HG03432 (cell line): ENCODE results near the gene FUZ.
A peak's percentile ranks its signal among the peaks of the same experiment; 100 is the strongest.

Experiments used
- ATAC-seq: cut with Tn5 transposase; IDR thresholded peaks from one replicate; pipeline ENCODE4 v1.9.1; 2021; ENCODE audit warnings: mild to moderate bottlenecking, moderate library complexity; ENCODE audit not compliant: unreplicated experiment

Gene FUZ

GRCh38 chr19:49851456-49852259, 38.6 kb upstream of the FUZ start:
- ATAC-seq, result no peak

- ATAC-seq, result peak; percentile 79
These were observed 37.6 kb upstream of the FUZ start, which contains the start of gene PTOV1 for GRCh38 chr19:49850487-49851342. PTOV1 (plus strand) TSS chr19:49851159.

DNA sequence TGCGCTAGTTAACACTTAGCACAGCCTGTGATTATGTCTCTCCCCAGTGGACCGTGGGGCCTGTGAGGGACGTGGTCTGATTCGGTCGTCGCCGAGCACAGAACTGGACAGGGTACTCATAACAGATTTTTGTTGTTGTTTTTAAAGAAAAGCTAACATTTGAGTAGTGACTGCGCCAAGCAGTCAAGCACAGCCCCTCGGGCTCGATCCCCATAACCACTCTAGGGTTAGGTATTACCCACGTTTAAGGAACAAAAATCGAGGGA, 37.1 kb upstream of the FUZ start:
- no peak for ATAC-seq

DNA sequence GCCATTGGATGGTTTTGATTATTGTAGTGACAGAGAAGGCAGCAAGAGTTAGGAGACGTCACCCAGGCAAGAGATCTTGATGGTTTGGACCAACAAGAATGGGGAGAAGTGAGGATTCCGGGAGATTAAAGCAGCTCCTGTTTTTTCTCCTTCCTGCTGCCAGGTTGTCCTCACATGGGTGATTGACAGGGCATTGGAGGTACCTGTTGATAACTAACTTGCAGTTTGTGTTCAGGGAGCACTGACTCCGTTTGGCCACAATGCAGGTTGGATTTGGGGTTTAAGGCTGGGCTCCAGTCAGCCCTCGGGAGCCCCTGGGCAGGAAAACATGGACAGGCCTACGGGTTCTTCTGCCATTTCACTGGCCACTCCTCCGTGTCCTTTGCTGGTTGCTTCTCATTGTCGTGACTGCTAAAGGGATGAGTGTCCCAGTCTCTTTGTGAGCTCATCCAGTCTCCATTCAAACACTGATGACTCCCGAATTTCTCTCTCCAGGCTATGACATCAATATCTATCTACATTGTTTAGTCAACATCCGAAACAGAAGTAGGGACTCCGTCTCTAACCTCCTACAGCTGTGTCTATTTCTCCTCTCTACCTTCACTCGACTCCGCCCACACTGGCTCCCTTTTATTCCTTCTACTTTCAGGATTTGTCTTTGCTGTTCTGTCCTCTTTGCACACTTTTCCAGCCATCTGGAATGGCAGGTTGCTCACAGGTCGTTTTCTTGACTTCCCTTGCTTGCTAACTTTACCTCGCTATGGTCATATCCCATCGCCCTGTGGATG, 36.5 kb upstream of the FUZ start:
- no peak for ATAC-seq

GRCh38 chr19:49848938-49849337, 35.8 kb upstream of the FUZ start:
- no peak for ATAC-seq

DNA sequence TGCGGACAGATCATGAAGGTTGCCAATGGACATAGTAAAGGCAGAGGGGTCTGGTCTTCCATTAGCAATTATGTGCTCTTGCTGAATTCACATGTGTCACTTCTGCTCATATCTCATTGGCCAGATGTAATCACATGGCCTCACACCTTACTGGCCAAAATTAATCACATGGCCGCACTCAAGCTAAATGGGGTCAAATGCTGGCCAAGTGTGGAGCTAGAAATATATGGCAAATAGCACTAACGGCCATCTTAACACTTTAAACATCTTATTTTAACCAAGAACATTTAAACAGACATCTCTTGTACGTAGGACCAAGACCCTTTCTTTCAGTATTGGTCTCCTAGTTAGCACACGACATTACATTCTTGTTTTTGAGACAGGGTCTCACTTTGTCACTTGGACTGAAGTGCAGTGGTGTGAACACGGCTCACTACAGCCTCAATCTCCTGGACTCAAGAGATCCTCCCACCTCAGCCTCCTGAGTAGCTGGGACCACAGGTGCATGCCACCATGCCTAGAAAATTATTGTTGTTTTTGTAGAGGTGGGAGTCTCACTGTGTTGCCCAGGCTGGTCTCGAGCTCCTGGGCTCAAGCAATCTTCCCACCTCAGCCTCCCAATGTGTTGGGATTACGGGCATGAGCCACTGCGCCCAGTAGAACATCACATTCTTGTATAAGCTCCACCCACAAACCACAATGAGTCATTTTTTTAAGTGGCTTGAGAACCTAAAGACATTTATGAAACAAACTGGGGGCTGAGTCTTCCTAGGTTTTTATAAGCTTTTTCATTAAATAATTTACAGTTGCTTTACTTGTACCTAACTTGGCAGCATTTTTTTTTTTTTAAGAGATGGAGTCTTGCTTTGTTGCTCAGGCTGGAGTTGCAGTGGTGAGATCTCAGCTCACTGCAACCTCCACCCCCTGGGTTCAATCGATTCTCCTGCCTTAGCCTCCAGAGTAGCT, 34.9 kb upstream of the FUZ start:
- no peak for ATAC-seq

- ATAC-seq, result no peak
These were observed 33.3 kb upstream of the FUZ start for GRCh38 chr19:49846408-49846807.

DNA sequence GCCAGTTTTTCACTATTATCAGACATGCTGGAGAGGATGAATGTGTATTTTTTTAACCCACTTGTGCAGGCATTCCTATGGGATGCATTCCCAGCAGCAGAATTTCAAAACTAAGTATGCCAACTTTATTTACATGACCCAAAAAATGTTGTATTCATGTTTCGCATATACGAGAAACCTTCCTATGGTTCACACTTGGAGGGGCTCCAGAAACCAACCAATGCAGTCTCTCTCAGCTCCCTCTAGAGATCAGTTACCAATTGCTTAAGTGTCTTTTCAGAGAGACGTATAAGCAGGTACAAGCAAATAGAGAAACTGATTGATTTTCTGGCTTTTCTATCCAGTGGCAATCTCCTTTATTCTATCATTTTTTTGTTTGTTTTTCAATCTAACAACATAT, 32.3 kb upstream of the FUZ start:
- ATAC-seq, result no peak

DNA sequence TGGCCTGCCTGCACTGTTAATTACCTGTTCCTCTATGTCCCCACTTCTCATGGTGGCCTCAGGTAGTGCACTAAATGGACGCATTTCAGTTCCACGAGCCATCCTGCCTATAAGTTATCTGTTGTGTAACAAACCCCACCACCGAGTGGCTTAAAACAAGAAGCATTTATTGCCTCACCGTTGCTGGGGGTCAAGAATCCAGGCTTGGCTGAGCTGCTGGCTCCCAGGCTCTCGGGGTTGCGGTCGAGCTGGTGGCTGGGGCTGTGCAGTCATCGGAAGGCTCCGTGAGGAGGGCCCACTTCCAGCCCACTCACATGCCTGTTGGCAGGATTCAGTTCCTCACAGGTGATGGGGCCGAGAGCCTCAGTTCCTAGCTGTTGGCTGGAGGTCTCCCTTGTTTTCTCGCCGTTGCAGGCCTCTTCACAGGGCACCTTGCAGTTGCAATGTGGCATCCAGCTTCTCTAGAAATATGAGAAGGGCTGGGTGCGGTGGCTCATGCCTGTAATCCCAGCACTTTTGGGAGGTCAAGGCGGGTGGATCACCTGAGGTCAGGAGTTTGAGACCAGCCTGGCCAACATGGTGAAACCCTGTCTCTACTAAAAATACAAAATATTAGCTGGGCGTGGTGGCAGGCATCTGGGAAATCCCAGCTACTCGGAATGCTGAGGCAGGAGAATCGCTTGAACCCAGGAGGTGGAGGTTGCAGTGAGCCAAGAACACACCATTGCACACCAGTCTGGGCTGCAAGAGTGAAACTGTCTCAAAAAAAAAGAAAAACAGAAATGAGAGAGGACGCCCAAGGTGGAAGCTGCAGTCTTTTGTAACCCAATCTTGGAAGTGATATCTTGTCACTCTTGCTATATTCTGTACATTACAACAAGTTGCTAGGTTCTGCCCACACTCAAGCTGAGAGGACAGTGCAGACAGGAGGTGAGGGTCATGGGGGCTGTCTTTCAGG, 31.3 kb upstream of the FUZ start:
- no peak for ATAC-seq

DNA sequence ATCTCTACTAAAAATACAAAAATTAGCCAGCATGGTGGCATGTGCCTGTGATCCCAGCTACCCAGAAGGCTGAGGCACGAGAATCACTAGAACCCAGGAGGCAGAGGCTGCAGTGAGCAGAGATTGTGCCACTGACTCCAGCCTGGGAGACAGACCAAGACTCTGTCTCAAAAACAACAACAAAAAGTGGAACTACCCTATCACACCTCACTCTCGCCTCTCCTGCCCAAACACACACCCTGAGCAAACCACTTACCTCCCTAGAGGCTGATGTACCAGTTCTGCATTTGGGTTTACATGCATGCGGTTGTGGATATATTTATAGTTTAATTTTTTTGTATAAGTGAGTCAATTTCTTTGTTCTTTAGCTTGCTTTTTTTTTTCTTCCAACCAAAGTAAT, 30.2 kb upstream of the FUZ start:
- ATAC-seq, result no peak

DNA sequence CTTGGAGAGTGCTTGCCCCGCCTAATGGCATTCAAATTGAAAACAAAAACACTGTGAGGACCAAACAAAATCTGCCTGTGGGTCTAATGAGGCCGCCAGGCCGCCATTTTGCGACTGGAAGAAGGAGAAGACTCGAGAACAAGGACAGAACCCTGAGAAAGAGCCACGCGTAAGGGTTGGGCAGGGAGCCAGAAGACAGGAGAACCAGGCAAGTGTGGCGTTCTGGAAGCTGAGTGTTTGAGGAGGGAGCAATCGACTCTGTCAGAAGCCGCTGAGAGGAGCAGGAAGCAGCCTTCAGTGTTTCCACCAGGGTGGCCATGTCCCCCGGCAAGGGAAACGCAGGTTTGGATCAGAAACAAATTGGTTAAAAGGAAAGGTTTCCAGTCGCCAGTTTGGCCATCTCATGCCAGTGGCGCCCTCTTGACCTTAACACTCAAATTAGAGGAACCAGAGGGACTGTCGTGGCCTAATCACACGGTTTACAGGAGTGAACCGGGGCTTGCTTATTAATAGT, 27.7 kb upstream of the FUZ start:
- no peak for ATAC-seq

GRCh38 chr19:49840321-49840720, 27.2 kb upstream of the FUZ start:
- ATAC-seq, result no peak

DNA sequence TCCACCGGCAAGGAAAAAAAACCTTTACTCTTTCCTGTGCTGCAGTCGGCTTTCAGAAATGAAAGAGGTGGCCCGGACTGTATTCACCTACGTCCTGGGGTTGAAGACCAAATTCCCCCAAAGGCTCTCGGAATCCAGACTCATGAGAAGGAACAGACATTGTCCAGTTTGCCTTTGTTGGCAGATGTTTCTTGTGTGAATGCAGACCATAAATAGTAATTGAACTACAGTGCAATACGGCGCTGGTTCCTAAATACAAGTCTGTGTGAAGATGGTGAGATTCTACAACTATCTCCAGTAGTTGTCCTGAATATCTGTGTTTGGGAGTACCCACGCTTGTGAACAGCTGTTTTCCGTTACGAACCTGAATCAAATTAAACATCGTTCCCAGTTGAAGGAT, 26.6 kb upstream of the FUZ start:
- no peak for ATAC-seq

GRCh38 chr19:49838885-49839588, 25.9 kb upstream of the FUZ start:
- no peak for ATAC-seq

DNA sequence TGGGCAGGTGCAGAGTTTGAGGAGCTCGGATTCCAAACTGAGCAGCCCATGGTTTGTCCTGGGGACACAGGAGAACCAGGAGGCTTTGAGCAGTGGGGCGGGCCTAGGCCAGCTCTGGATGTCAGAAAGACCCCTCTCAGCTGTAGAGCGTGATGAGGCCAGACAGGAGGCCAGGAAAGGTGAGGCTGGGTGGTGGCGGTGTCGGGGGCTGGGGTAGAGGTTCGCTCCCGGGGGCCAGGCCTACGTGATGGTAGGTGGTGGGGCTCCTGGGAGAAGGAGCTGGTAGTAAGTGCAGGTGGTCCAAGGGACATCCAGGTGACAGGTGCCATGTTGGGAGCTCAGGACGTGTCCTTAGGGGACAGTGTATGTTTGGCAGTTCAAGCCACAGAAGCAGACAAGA, 24.3 kb upstream of the FUZ start:
- ATAC-seq, result no peak

- ATAC-seq, result no peak
These were observed 23.9 kb upstream of the FUZ start for GRCh38 chr19:49837009-49837310.

- ATAC-seq, result no peak
These were observed 23.3 kb upstream of the FUZ start for GRCh38 chr19:49836176-49837008.

DNA sequence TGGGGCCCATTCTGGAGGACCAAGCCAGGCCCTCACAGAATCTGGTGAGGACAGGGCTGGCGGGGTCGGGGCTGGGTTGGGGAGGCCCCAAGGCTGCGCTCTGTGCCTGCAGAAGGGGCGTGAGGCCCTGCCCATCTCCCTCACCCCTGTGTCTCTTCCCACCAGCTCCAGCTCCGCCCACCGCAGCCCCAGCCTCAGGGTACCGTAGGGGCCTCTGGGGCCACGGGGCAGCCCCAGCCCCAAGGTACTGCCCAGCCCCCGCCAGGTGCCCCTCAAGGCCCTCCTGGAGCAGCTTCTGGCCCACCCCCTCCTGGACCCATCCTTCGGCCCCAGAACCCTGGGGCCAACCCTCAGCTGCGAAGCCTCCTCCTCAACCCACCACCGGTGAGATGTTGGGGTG, 22.5 kb upstream of the FUZ start:
- no peak for ATAC-seq
